Memory B cell (primary cell): ENCODE results near the gene SERPINB7.
"Not testable (repeated sequence)": the region's sequence is repeated elsewhere in the genome, so short reads cannot be mapped to it uniquely, and the experiment has no call there.

Source experiments
- ATAC-seq: fragments of 150-1000 bp; cut with Tn5 transposase; 2 replicates; pipeline ENCODE4 v1.10.0; 2021; ENCODE audit warnings: low read depth, mild to moderate bottlenecking, moderate library complexity
- DNase-seq, 2 donors: peaks; one replicate each; pipeline ENCODE4 v3.0.0; 2022; ENCODE audit warnings: low spot score in 2 of 2
- H3K27ac Mint-ChIP-seq: one replicate; pipeline ENCODE4 v1.8.0; 2022; ENCODE audit warnings: mild to moderate bottlenecking, moderate library complexity, mixed read lengths
- H3K27me3 Mint-ChIP-seq: one replicate; pipeline ENCODE4 v1.8.0; 2022; ENCODE audit warnings: mixed read lengths
- H3K36me3 Mint-ChIP-seq: one replicate; pipeline ENCODE4 v1.8.0; 2022; ENCODE audit warnings: mild to moderate bottlenecking, mixed read lengths
- H3K4me1 Mint-ChIP-seq: one replicate; pipeline ENCODE4 v1.8.0; 2022; ENCODE audit warnings: mixed read lengths
- H3K4me3 Mint-ChIP-seq: one replicate; pipeline ENCODE4 v1.8.0; 2022; ENCODE audit warnings: mild to moderate bottlenecking, moderate library complexity, mixed read lengths
- H3K9me3 Mint-ChIP-seq: one replicate; pipeline ENCODE4 v1.8.0; 2022; ENCODE audit warnings: mixed read lengths

SERPINB7 gene

GRCh38 chr18:63775166-63775730 lies at the start of gene SERPINB7:
TSS of gene SERPINB7 (plus strand) at chr18:63775418. CDS start at chr18:63782373, 6,955 bp downstream.
- Mint-ChIP-seq H3K4me3 (no peak within 1 kb of the TSS), H3K36me3 (no peaks in the 10 kb centered on the region), H3K4me1 (no peaks in the 10 kb centered on the region), H3K9me3 (no peaks in the 10 kb centered on the region), H3K27ac (no peak within 1 kb of the TSS), H3K27me3 (peaks cover 8% of the 10 kb centered on the region)
- DNase-seq, result no peak
- ATAC-seq, result no peak

GRCh38 chr18:63725682-63726480 lies 49.3 kb upstream of the SERPINB7 start:
- H3K4me3 Mint-ChIP-seq, result no peak overlapping the region
- H3K9me3 Mint-ChIP-seq, result peaks cover 3% of the 10 kb centered on the region
- DNase-seq (no peak), ATAC-seq (no peak)
- no peaks in the 10 kb centered on the region for H3K27me3 Mint-ChIP-seq
- H3K27ac Mint-ChIP-seq, result no peak overlapping the region
- H3K36me3 Mint-ChIP-seq, result peaks cover 3% of the 10 kb centered on the region
- no peaks in the 10 kb centered on the region for H3K4me1 Mint-ChIP-seq

GRCh38 chr18:63730773-63731172 lies 44.4 kb upstream of the SERPINB7 start:
- Mint-ChIP-seq H3K27me3 (no peaks in the 10 kb centered on the region), H3K4me3 (no peak overlapping the region), H3K9me3 (peaks cover 4% of the 10 kb centered on the region), H3K27ac (no peak overlapping the region), H3K36me3 (no peaks in the 10 kb centered on the region), H3K4me1 (no peaks in the 10 kb centered on the region)
- no peak for ATAC-seq
- DNase-seq, result no peak

GRCh38 chr18:63731215-63731614 lies 44.0 kb upstream of the SERPINB7 start:
- no peak overlapping the region for H3K27ac Mint-ChIP-seq
- DNase-seq (no peak), ATAC-seq (no peak)
- H3K4me3 Mint-ChIP-seq, result no peak overlapping the region
- H3K36me3 Mint-ChIP-seq, result no peaks in the 10 kb centered on the region
- no peaks in the 10 kb centered on the region for H3K4me1 Mint-ChIP-seq
- H3K27me3 Mint-ChIP-seq, result no peaks in the 10 kb centered on the region
- H3K9me3 Mint-ChIP-seq, result peaks cover 4% of the 10 kb centered on the region

- H3K27me3 Mint-ChIP-seq, result no peaks in the 10 kb centered on the region
- no peak for DNase-seq
- no peak for ATAC-seq
- H3K9me3 Mint-ChIP-seq, result peaks cover 5% of the 10 kb centered on the region
- no peaks in the 10 kb centered on the region for H3K4me1 Mint-ChIP-seq
- H3K36me3 Mint-ChIP-seq, result no peaks in the 10 kb centered on the region
- no peak overlapping the region for H3K4me3 Mint-ChIP-seq
- H3K27ac Mint-ChIP-seq, result no peak overlapping the region
Observed at GRCh38 chr18:63736876-63737275, 38.3 kb upstream of the SERPINB7 start.

- no peak for ATAC-seq
- Mint-ChIP-seq H3K9me3 (peaks cover 2% of the 10 kb centered on the region), H3K4me1 (no peaks in the 10 kb centered on the region), H3K27ac (no peak overlapping the region), H3K36me3 (no peaks in the 10 kb centered on the region), H3K4me3 (no peak overlapping the region), H3K27me3 (peaks cover 2% of the 10 kb centered on the region)
- DNase-seq, result no peak
Observed at GRCh38 chr18:63741769-63742168, 33.4 kb upstream of the SERPINB7 start.

- H3K4me3 Mint-ChIP-seq, result no peak overlapping the region
- no peaks in the 10 kb centered on the region for H3K4me1 Mint-ChIP-seq
- ATAC-seq (no peak), DNase-seq (no peak)
- no peaks in the 10 kb centered on the region for H3K9me3 Mint-ChIP-seq
- H3K36me3 Mint-ChIP-seq, result no peaks in the 10 kb centered on the region
- peaks cover 2% of the 10 kb centered on the region for H3K27me3 Mint-ChIP-seq
- H3K27ac Mint-ChIP-seq, result no peak overlapping the region
Observed at GRCh38 chr18:63747006-63747405, 28.2 kb upstream of the SERPINB7 start.

GRCh38 chr18:63749489-63749888 lies 25.7 kb upstream of the SERPINB7 start:
- ATAC-seq (no peak), DNase-seq (no peak)
- H3K4me1 Mint-ChIP-seq, result no peaks in the 10 kb centered on the region
- no peaks in the 10 kb centered on the region for H3K9me3 Mint-ChIP-seq
- H3K4me3 Mint-ChIP-seq, result no peak overlapping the region
- no peaks in the 10 kb centered on the region for H3K27me3 Mint-ChIP-seq
- no peak overlapping the region for H3K27ac Mint-ChIP-seq
- no peaks in the 10 kb centered on the region for H3K36me3 Mint-ChIP-seq

- H3K9me3 Mint-ChIP-seq, result no peaks in the 10 kb centered on the region
- H3K4me1 Mint-ChIP-seq, result no peaks in the 10 kb centered on the region
- H3K36me3 Mint-ChIP-seq, result no peaks in the 10 kb centered on the region
- ATAC-seq, result no peak
- H3K27me3 Mint-ChIP-seq, result no peaks in the 10 kb centered on the region
- no peak overlapping the region for H3K27ac Mint-ChIP-seq
- DNase-seq, result no peak
- no peak overlapping the region for H3K4me3 Mint-ChIP-seq
Observed at GRCh38 chr18:63752636-63753035, 22.6 kb upstream of the SERPINB7 start.

- Mint-ChIP-seq H3K27ac (no peak overlapping the region), H3K4me3 (no peak overlapping the region), H3K36me3 (no peaks in the 10 kb centered on the region), H3K27me3 (no peaks in the 10 kb centered on the region), H3K4me1 (no peaks in the 10 kb centered on the region), H3K9me3 (no peaks in the 10 kb centered on the region)
- ATAC-seq (no peak), DNase-seq (no peak)
Observed at GRCh38 chr18:63753676-63754075, 21.5 kb upstream of the SERPINB7 start.

- DNase-seq (no peak), ATAC-seq (no peak)
- H3K27me3 Mint-ChIP-seq, result no peaks in the 10 kb centered on the region
- H3K4me3 Mint-ChIP-seq, result no peak overlapping the region
- no peak overlapping the region for H3K27ac Mint-ChIP-seq
- no peaks in the 10 kb centered on the region for H3K4me1 Mint-ChIP-seq
- H3K36me3 Mint-ChIP-seq, result peaks cover 3% of the 10 kb centered on the region
- H3K9me3 Mint-ChIP-seq, result peaks cover 13% of the 10 kb centered on the region
Observed at GRCh38 chr18:63757541-63757940, 17.7 kb upstream of the SERPINB7 start.

GRCh38 chr18:63758615-63759240 lies 16.5 kb upstream of the SERPINB7 start:
- DNase-seq (no peak), ATAC-seq (no peak)
- Mint-ChIP-seq H3K4me3 (no peak overlapping the region), H3K27me3 (no peaks in the 10 kb centered on the region), H3K4me1 (no peaks in the 10 kb centered on the region), H3K9me3 (peaks cover 13% of the 10 kb centered on the region), H3K27ac (no peak overlapping the region), H3K36me3 (peaks cover 3% of the 10 kb centered on the region)

GRCh38 chr18:63759786-63760185 lies 15.4 kb upstream of the SERPINB7 start:
- not testable (repeated sequence) for H3K4me3 Mint-ChIP-seq, H3K27ac Mint-ChIP-seq, H3K36me3 Mint-ChIP-seq, ATAC-seq, H3K27me3 Mint-ChIP-seq, DNase-seq, H3K4me1 Mint-ChIP-seq
- peaks cover 13% of the 10 kb centered on the region for H3K9me3 Mint-ChIP-seq

GRCh38 chr18:63762518-63762917 lies 12.7 kb upstream of the SERPINB7 start:
- no peak overlapping the region for H3K27ac Mint-ChIP-seq

More at GRCh38 chr18:63762518-63762917, 12.7 kb upstream of the SERPINB7 start:
- ATAC-seq (no peak), DNase-seq (no peak)
- Mint-ChIP-seq H3K4me1 (no peaks in the 10 kb centered on the region), H3K4me3 (no peak overlapping the region), H3K27me3 (no peaks in the 10 kb centered on the region), H3K9me3 (peaks cover 13% of the 10 kb centered on the region), H3K36me3 (peaks cover 3% of the 10 kb centered on the region)
